Fibroblast of the conjunctiva (primary cell): ENCODE measurements around the gene FOSB.

ENCODE experiments used
- DNase-seq: peaks from one replicate; pipeline ENCODE4 v3.0.0-alpha.2; 2010; ENCODE audit warnings: low read depth

FOSB gene

GRCh38 chr19:45468803-45469131 lies 971 bp downstream of the FOSB start:
- no peak for DNase-seq

GRCh38 chr19:45469132-45469944 lies 1.5 kb downstream of the FOSB start:
- peak; percentile 92 for DNase-seq

- no peak for DNase-seq
These were observed 2.4 kb downstream of the FOSB start for GRCh38 chr19:45469945-45470761.

- no peak for DNase-seq
These were observed 2.9 kb downstream of the FOSB start for GRCh38 chr19:45470762-45471081.

- no peak for DNase-seq
These were observed 3.5 kb downstream of the FOSB start for GRCh38 chr19:45471111-45471930.

- no peak for DNase-seq
These were observed 4.3 kb downstream of the FOSB start for GRCh38 chr19:45471931-45472562.

- no peak for DNase-seq
These were observed 5.0 kb downstream of the FOSB start for GRCh38 chr19:45472563-45473366.

GRCh38 chr19:45473367-45473681 lies 5.5 kb downstream of the FOSB start:
- DNase-seq = no peak

- no peak for DNase-seq
These were observed 6.1 kb downstream of the FOSB start for GRCh38 chr19:45473682-45474605.

GRCh38 chr19:45474606-45475521 lies 7.1 kb downstream of the FOSB start:
- DNase-seq = no peak

GRCh38 chr19:45475537-45476291 lies 7.9 kb downstream of the FOSB start:
- no peak for DNase-seq

- DNase-seq = no peak
These were observed 8.5 kb downstream of the FOSB start for GRCh38 chr19:45476304-45476703.

GRCh38 chr19:45477186-45477585 lies 9.4 kb downstream of the FOSB start:
- DNase-seq = no peak

- DNase-seq = no peak
These were observed 10.1 kb downstream of the FOSB start for GRCh38 chr19:45477713-45478453.

GRCh38 chr19:45478454-45479238 lies 10.8 kb downstream of the FOSB start:
- DNase-seq = peak; percentile 96

GRCh38 chr19:45483033-45483432 lies 15.2 kb downstream of the FOSB start:
- DNase-seq = no peak
